AG09319 (cell line): ENCODE data around the gene SRRM5.
"Not testable (repeated sequence)": the region's sequence is repeated elsewhere in the genome, so short reads cannot be mapped to it uniquely, and the experiment has no call there.

Experiments used
- DNase-seq: peaks from one replicate; pipeline ENCODE4 v3.0.0-alpha.2; 2010; ENCODE audit warnings: low read depth; ENCODE audit errors: extremely low read depth
- TF ChIP-seq, protein P1 (sequence below): IDR thresholded peaks from 2 replicates; pipeline ENCODE4 v1.5.1; 2011; ENCODE audit warnings: low read depth, mild to moderate bottlenecking, inconsistent platforms, low read length, moderate library complexity

Gene SRRM5

DNA sequence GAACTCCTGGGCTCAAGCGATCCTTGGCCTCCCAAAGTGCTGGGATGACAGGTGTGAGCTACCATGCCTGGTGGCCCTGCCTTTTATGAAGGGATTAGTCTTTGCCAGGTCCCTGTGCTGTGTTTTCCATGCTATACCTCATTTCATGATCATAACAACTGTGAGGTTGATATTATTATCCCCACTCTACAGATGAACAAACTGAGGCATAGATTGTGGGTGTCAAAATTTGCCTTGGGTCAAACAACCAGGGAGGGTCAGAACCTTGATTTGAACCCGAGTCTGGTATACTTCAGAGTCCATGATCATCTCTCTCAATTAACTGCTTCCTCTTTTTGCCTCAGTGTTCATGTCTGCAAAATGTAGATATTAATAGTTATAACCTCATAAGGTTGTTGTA, 29.4 kb upstream of the SRRM5 start:
- DNase-seq = no peak
- TF ChIP-seq, protein P1, sequence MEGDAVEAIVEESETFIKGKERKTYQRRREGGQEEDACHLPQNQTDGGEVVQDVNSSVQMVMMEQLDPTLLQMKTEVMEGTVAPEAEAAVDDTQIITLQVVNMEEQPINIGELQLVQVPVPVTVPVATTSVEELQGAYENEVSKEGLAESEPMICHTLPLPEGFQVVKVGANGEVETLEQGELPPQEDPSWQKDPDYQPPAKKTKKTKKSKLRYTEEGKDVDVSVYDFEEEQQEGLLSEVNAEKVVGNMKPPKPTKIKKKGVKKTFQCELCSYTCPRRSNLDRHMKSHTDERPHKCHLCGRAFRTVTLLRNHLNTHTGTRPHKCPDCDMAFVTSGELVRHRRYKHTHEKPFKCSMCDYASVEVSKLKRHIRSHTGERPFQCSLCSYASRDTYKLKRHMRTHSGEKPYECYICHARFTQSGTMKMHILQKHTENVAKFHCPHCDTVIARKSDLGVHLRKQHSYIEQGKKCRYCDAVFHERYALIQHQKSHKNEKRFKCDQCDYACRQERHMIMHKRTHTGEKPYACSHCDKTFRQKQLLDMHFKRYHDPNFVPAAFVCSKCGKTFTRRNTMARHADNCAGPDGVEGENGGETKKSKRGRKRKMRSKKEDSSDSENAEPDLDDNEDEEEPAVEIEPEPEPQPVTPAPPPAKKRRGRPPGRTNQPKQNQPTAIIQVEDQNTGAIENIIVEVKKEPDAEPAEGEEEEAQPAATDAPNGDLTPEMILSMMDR = no peak

DNA sequence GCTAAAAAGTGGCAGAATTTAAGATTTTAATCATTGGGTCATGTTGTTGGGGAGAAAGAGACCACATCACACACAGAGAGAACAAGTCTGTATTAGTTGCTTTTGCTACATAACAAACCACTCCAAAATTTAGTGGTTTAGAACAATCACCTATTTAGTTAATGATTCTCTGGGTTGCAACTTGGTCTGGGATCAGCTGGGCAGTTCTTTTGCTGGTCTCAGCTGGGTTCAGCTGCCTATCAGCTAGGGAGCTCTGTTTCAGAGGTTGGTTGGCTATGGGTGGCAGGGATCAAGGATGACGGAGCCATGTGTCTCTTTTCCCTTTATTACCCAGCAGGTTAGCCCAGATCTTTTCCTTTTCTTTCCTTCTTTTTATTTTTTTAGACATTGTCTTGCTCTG, 27.4 kb upstream of the SRRM5 start:
- DNase-seq = no peak
- TF ChIP-seq, protein P1 = no peak

DNA sequence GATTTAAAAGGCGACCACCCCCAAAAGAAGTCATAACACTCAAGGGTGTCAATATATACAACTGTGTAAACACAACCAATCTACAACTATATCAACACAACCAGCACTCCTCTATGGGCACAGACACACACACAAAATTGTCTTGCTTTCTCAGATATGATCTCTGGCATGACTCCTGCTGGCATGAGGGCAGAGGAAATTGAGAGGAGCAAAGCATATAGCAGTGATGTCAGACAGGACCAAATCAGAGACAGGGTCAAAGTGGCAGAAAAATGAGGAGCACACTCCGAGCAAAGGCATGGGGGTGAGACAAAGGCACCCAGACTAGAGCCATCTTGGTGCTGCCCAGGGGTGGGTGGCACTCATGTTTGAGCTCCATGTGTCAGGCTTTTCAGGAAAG, 25.5 kb upstream of the SRRM5 start:
- TF ChIP-seq, protein P1 = no peak
- DNase-seq = no peak

DNA sequence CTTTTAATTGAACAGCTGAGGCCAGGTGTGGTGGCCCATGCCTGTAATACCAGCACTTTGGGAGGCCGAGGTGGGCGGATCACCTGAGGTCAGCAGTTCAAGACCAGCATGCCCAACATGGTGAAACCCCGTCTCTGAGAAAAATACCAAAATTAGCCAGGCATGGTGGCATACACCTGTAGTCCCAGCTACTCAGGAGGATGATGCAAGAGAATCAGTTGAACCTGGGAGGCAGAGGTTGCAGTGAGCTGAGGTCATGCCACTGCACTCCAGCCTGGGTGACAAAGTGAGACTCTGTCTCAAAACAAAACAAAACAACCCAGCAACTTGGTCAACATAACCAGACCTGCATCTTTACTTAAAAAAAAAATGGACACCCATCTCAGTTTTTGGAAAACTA, 24.9 kb upstream of the SRRM5 start:
- not testable (repeated sequence) for DNase-seq

DNA sequence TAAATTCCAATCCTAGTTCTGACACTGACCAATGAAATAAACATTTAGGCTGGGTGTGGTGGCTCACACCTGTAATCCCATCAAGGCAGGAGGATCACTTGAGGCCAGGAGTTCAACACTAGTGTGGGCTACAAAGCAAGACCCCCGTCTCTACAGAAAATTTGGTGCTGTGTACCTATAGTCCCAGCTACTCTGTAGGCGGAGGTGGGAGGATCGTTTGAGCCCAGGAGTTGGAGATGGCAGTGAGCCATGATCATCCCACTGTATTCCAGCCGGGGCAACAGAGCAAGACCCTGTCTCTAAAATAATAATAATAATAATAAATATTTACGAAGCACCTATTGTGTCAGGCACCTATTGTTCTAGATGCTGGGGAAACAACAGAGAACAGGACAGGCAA, 22.6 kb upstream of the SRRM5 start:
- TF ChIP-seq, protein P1 = no peak
- DNase-seq = no peak

DNA sequence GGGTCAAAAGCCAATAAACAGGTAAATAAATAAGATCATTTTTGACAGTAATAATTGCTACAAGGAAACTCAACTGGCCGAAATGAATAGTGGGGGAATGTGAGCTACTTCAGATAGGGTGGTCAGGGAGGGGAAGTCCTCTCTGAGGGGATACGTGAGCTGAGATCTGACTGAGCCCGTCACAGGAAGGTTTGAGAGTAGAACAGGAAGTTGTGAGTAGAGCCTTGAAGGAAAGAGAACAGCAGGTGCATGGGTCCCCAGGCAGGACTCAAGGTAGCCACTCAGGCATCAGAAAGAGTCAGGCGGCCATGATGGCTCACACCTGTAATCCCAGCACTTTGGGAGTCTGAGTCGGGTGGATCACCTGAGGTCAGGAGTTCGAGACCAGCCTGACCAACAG, 22.2 kb upstream of the SRRM5 start:
- TF ChIP-seq, protein P1 = no peak
- DNase-seq = no peak

DNA sequence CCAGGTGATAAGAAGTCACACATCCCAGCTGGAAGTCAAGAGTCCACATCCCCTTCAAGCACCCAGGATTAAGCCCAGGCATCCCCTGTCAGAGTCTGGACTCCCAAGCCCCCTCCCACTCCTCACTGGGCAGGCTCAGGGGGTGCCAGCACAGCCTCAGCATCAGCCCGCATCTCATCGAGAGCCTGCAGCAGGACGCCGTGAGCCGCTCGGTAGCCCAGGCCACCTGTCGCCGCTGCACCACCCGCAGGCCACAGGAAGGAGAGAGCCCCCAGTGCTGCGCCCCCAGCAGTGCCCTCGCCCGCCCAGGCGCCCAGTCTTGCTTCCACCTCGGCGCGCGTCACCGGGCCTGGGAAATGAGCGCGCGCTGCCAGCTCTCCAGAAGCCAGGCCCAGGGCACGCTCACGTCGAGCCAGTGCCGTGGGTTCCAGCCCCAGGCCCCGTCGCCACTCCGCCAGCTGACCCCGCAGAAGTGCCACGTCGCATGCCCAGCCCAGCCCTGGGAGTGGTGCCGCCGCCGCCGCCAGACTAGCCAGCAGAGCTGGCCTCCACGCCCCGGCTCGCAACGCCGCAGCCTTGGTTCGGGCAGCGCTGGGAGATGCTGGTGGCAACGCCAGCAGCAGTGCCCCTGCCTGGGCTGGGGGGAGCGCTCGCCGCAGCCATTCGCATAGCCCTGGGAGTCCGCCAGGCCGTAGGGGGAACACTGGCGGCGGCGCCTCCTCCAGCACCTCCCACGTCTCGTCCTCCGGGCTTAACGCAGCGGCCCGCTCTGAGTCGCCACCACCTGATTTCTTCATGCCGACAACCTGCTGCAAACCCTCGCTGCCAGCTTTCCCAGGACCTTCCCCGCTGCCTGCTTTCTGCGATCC, 19.8 kb upstream of the SRRM5 start:
- TF ChIP-seq, protein P1 = no peak
- DNase-seq = no peak
